Uterus (tissue), 4 donors: ENCODE results near the gene RNU6-7. TPM values are rescaled to one million over a fixed set of nuclear protein-coding genes. Genes with fewer than 3 reads are reported as not detected.

Source experiments
- DNase-seq, 2 donors: peaks; one replicate each; pipeline ENCODE4 v3.0.0-alpha.2; 2019 to 2020
- H3K27ac ChIP-seq, 2 donors: fragments of 200-600 bp; sonication (generic); 1 replicate in 1 of 2; 2 replicates in 1 of 2; pipeline ENCODE4 v1.5.1; 2016 to 2018
- H3K27me3 ChIP-seq, 2 donors: fragments of 200-600 bp; sonication (generic); one replicate each; pipeline ENCODE4 v1.5.1; 2018 to 2019; ENCODE audit warnings: control low read depth in 1 of 2
- H3K36me3 ChIP-seq, 2 donors: fragments of 200-600 bp; sonication (generic); one replicate each; pipeline ENCODE4 v1.5.1; 2019; ENCODE audit warnings: control low read depth in 1 of 2
- H3K4me1 ChIP-seq, 2 donors: fragments of 200-600 bp; sonication (generic); one replicate each; pipeline ENCODE4 v1.5.1; 2018 to 2019; ENCODE audit warnings: control low read depth in 1 of 2
- H3K4me3 ChIP-seq, 2 donors: fragments of 200-600 bp; sonication (generic); 1 replicate in 1 of 2; 2 replicates in 1 of 2; pipeline ENCODE4 v1.5.1; 2018 to 2019; ENCODE audit warnings: mild to moderate bottlenecking in 1 of 2
- H3K9me3 ChIP-seq, 2 donors: fragments of 200-600 bp; sonication (generic); one replicate each; pipeline ENCODE4 v1.5.1; 2019; ENCODE audit warnings: control low read depth in 1 of 2
- POLR2A ChIP-seq, 2 donors: fragments of 450-650 bp; IDR thresholded peaks; one replicate each; pipeline ENCODE4 v1.6.1; 2016; ENCODE audit warnings: antibody characterized with exemption in 2 of 2, mild to moderate bottlenecking in 1 of 2, moderate library complexity in 1 of 2
- intact Hi-C: fragments of 100-400 bp; cut with DNase I; formaldehyde crosslinking; loops from one replicate; pipeline ENCODE4 v1.15.1; 2023; ENCODE audit warnings: low total_unique reads
- total RNA-seq, 4 donors: library from RNA; depleted of rRNA in 3 of 4; stranded (reverse); fragments of >200 nt in 3 of 4; gene quantifications; one replicate each; pipeline versions ENCODE4 v1.1.0 to v1.2.4, GENCODE V29; 2014 to 2023
- TF ChIP-seq, protein P1 (sequence below), 4 experiments: fragments of 200-600 bp in 2 of 4; fragments of 450-650 bp in 2 of 4; sonication (generic) in 2 of 4; IDR thresholded peaks; one replicate each; pipeline ENCODE4 v1.5.1; 2016 to 2019; ENCODE audit warnings: antibody characterized with exemption in 4 of 4, mild to moderate bottlenecking in 2 of 4, moderate library complexity in 1 of 4
- donor health status: DM: yes; HTN: yes; CAD: no.

RNU6-7 gene
- total RNA-seq, 4 donors from 2014 or later = not detected

DNA sequence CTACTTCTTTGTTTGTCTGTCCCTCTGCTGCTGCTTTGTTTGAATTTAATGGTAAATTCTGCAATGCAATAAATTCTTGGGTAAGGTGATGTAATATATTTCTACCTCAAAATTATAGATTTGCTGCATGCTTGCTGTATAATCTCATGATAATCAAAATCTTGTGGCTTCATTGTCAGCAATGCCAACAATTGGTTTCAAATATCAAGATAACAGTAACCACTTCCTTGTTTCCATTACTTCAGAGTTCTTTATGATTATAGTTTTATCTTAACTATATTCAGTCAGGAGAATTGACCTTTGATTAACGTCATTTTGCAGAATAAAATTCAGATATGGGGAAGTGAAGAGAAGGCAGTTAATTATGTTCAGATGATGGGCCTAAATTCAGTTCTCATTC lies 31.4 kb downstream of the RNU6-7 start:
- no peaks in the 10 kb centered on the region for H3K4me1 ChIP-seq
- intact Hi-C loops = no loop called here
- TF ChIP-seq, protein P1, sequence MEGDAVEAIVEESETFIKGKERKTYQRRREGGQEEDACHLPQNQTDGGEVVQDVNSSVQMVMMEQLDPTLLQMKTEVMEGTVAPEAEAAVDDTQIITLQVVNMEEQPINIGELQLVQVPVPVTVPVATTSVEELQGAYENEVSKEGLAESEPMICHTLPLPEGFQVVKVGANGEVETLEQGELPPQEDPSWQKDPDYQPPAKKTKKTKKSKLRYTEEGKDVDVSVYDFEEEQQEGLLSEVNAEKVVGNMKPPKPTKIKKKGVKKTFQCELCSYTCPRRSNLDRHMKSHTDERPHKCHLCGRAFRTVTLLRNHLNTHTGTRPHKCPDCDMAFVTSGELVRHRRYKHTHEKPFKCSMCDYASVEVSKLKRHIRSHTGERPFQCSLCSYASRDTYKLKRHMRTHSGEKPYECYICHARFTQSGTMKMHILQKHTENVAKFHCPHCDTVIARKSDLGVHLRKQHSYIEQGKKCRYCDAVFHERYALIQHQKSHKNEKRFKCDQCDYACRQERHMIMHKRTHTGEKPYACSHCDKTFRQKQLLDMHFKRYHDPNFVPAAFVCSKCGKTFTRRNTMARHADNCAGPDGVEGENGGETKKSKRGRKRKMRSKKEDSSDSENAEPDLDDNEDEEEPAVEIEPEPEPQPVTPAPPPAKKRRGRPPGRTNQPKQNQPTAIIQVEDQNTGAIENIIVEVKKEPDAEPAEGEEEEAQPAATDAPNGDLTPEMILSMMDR (IDR thresholded peaks at IDR 0.05) = no peak
- no peak for TF ChIP-seq POLR2A (IDR thresholded peaks at IDR 0.05)
- no peaks in the 10 kb centered on the region for H3K27me3 ChIP-seq
- H3K36me3 ChIP-seq = no peaks in the 10 kb centered on the region
- no peaks in the 10 kb centered on the region for H3K9me3 ChIP-seq
- DNase-seq = no peak
- H3K4me3 ChIP-seq = no peak overlapping the region
- H3K27ac ChIP-seq = no peak overlapping the region

DNA sequence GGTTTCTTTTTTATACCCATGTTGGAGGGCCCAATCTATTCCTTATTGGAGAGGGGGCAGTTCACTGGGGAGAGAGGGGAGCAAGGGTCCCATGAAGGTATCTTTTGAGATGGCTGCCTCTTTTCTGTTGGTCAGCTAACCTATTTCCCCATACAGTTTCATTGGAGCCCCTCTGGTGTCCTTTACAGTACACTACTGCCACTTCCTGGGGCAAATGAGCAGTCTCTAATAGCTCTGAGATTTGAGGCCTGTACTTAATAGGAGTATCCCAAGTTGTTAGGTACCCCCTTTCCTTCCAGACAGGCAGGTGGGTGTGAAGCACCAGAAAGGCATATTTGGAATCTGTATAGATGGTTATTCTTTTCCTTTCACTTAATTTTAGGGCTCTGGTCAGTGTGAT lies 42.6 kb downstream of the RNU6-7 start:
- no peak overlapping the region for H3K27ac ChIP-seq
- no peaks in the 10 kb centered on the region for H3K36me3 ChIP-seq
- no peaks in the 10 kb centered on the region for H3K27me3 ChIP-seq
- no peak overlapping the region for H3K4me3 ChIP-seq
- DNase-seq = no peak
- TF ChIP-seq POLR2A (IDR thresholded peaks at IDR 0.05) = no peak
- TF ChIP-seq, protein P1 (IDR thresholded peaks at IDR 0.05) = no peak
- intact Hi-C loops = no loop called here
- H3K4me1 ChIP-seq = no peaks in the 10 kb centered on the region
- no peaks in the 10 kb centered on the region for H3K9me3 ChIP-seq

DNA sequence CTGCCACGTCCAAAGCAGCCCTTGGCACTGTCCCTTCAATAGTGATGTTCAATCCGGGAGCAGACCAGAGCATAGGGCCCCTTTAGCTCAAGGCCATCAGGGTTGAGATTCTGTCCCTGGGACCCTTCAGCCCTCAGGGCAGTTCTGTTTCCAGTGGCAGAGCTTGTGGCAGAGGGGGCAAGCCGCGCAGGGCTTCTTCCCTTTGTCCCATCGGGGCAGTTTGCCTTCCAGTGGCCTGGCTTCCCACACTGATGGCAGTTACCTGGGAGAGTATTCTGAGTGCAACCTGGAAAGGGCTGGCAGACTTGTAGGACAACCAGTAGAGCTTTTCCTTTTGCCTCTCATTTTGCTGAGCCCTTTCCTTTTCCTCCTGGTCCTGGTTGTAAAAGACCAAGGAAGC lies 44.9 kb downstream of the RNU6-7 start:
- H3K4me3 ChIP-seq = no peak overlapping the region
- H3K4me1 ChIP-seq = no peaks in the 10 kb centered on the region
- TF ChIP-seq POLR2A (IDR thresholded peaks at IDR 0.05) = no peak
- TF ChIP-seq, protein P1 (IDR thresholded peaks at IDR 0.05) = no peak
- no peaks in the 10 kb centered on the region for H3K9me3 ChIP-seq
- DNase-seq = no peak
- H3K27ac ChIP-seq = no peak overlapping the region
- intact Hi-C loops = no loop called here
- no peaks in the 10 kb centered on the region for H3K36me3 ChIP-seq
- H3K27me3 ChIP-seq = no peaks in the 10 kb centered on the region

DNA sequence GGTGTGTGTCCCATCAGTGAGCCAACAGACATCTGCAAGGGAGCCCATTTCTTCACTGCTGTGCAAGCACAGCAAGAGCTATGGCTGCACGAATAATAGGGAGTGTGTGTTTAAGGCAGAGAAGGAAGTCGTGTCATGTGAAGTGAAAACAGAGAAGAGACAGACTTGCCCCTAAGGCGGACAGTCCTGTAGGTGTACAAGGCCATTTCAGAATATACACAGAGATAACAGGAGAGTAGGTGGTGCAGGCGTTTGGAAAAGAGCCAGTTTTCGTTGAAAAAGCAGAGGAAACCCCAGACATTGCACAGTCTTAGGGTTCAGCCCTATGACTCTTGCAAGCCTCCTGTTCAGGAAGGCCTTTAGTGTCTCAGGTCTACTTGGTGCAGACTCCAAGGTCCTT lies 47.5 kb downstream of the RNU6-7 start:
- no peak overlapping the region for H3K4me3 ChIP-seq
- TF ChIP-seq, protein P1 (IDR thresholded peaks at IDR 0.05) = no peak
- TF ChIP-seq POLR2A (IDR thresholded peaks at IDR 0.05) = no peak
- no peaks in the 10 kb centered on the region for H3K36me3 ChIP-seq
- DNase-seq = no peak
- H3K4me1 ChIP-seq = no peaks in the 10 kb centered on the region
- H3K27me3 ChIP-seq = no peaks in the 10 kb centered on the region
- H3K27ac ChIP-seq = no peak overlapping the region
- intact Hi-C loops = no loop called here
- H3K9me3 ChIP-seq = no peaks in the 10 kb centered on the region

DNA sequence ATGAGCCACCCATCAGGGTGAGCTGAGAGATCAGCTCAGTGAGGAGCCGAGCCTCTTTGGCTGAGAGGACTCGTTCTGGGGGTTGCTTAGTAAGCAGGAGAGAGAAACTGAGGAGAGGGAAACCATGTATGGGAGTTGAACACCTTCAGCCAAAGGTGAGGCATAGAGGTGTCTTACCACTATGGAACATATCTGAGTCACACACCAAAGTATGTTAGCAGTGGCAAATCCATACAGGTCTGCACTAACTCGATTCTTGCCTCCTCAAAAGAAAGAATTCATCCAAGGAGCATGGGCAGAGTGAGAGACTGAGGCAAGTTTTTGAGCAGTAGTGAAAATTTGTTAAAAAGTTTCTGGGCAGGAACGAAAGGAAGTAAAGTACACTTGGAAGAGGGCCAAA lies 47.9 kb downstream of the RNU6-7 start:
- Histone ChIP-seq H3K27me3 (no peaks in the 10 kb centered on the region), H3K4me1 (no peaks in the 10 kb centered on the region), H3K9me3 (no peaks in the 10 kb centered on the region), H3K4me3 (no peak overlapping the region), H3K36me3 (no peaks in the 10 kb centered on the region), H3K27ac (no peak overlapping the region)
- no peak for DNase-seq
- no peak for TF ChIP-seq POLR2A (IDR thresholded peaks at IDR 0.05)
- TF ChIP-seq, protein P1 (IDR thresholded peaks at IDR 0.05) = no peak
- intact Hi-C loops = loop anchor here (10.0 kb wide), 2 partner anchors 175 to 745 kb away; partner anchors contain the start of gene ARHGAP5
